Measurements from ENCODE around the gene ARHGEF38. TPM values are rescaled to one million over a fixed set of nuclear protein-coding genes. Genes with fewer than 3 reads are reported as not detected.

Gene ARHGEF38
- total and polyA plus RNA-seq, 2 donors: 0.24 to 0.30 TPM

GRCh38 chr4:105619188-105619931, 66.9 kb downstream of the ARHGEF38 start:
- DNase-seq (ENCODE audit: low read depth in 6 of 9, low spot score in 9 of 9): no peak
- Histone ChIP-seq H3K4me3 (ENCODE audit: low read length in 2 of 2) (no peak overlapping the region), H3K27ac (ENCODE audit: low read depth in 1 of 2, low read length in 1 of 2) (no peak overlapping the region), H3K4me1 (ENCODE audit: control insufficient read depth in 2 of 2, insufficient read depth in 2 of 2, low read length in 2 of 2) (no peaks in the 10 kb centered on the region), H3K27me3 (ENCODE audit: control insufficient read depth in 2 of 2, insufficient read depth in 1 of 2, low read length in 1 of 2) (no peaks in the 10 kb centered on the region), H3K36me3 (ENCODE audit: control insufficient read depth in 2 of 2, insufficient read depth in 2 of 2, low read length in 1 of 2) (no peaks in the 10 kb centered on the region), H3K9me3 (ENCODE audit: control insufficient read depth in 2 of 2, insufficient read depth in 1 of 2, low read length in 1 of 2) (no peaks in the 10 kb centered on the region)
- WGBS: 93% methylated on average over 5 of the region's 5 CpGs

GRCh38 chr4:105620640-105621323, 68.4 kb downstream of the ARHGEF38 start:
- Histone ChIP-seq H3K36me3 (ENCODE audit: control insufficient read depth in 2 of 2, insufficient read depth in 2 of 2, low read length in 1 of 2) (no peaks in the 10 kb centered on the region), H3K4me3 (ENCODE audit: low read length in 2 of 2) (no peak overlapping the region), H3K27ac (ENCODE audit: low read depth in 1 of 2, low read length in 1 of 2) (no peak overlapping the region), H3K9me3 (ENCODE audit: control insufficient read depth in 2 of 2, insufficient read depth in 1 of 2, low read length in 1 of 2) (no peaks in the 10 kb centered on the region), H3K27me3 (ENCODE audit: control insufficient read depth in 2 of 2, insufficient read depth in 1 of 2, low read length in 1 of 2) (no peaks in the 10 kb centered on the region), H3K4me1 (ENCODE audit: control insufficient read depth in 2 of 2, insufficient read depth in 2 of 2, low read length in 2 of 2) (no peaks in the 10 kb centered on the region)
- DNase-seq (ENCODE audit: low read depth in 6 of 9, low spot score in 9 of 9): no peak
- 97% methylated on average over 1 of the region's 1 CpG for WGBS

DNA sequence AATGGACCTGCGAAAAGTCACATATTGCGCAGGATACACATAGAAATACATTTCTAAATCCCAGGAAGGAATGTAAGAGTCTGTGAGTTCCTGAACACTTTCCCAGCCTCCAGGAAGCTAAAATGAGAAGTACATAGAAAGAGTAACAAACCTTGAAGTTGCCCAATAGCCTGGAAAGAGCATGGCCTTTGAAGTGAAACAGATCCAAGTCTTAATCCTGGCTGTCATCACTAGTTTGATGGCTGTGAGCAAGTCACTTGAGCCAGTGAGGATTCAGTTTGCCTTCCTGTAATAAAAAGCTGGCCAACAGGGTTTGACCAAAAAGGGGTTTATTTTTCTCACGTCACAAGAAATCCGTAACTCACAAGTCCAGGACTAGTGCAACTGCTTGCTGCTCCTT, 69.8 kb downstream of the ARHGEF38 start:
- Histone ChIP-seq H3K9me3 (ENCODE audit: control insufficient read depth in 2 of 2, insufficient read depth in 1 of 2, low read length in 1 of 2) (no peaks in the 10 kb centered on the region), H3K27me3 (ENCODE audit: control insufficient read depth in 2 of 2, insufficient read depth in 1 of 2, low read length in 1 of 2) (no peaks in the 10 kb centered on the region), H3K27ac (ENCODE audit: low read depth in 1 of 2, low read length in 1 of 2) (no peak overlapping the region), H3K36me3 (ENCODE audit: control insufficient read depth in 2 of 2, insufficient read depth in 2 of 2, low read length in 1 of 2) (no peaks in the 10 kb centered on the region), H3K4me1 (ENCODE audit: control insufficient read depth in 2 of 2, insufficient read depth in 2 of 2, low read length in 2 of 2) (no peaks in the 10 kb centered on the region), H3K4me3 (ENCODE audit: low read length in 2 of 2) (no peak overlapping the region)
- 96% methylated on average over 4 of the region's 4 CpGs for WGBS
- no peak for DNase-seq (ENCODE audit: low read depth in 6 of 9, low spot score in 9 of 9)

- Histone ChIP-seq H3K4me3 (ENCODE audit: low read length in 2 of 2) (no peak overlapping the region), H3K4me1 (ENCODE audit: control insufficient read depth in 2 of 2, insufficient read depth in 2 of 2, low read length in 2 of 2) (no peaks in the 10 kb centered on the region), H3K36me3 (ENCODE audit: control insufficient read depth in 2 of 2, insufficient read depth in 2 of 2, low read length in 1 of 2) (no peaks in the 10 kb centered on the region), H3K27ac (ENCODE audit: low read depth in 1 of 2, low read length in 1 of 2) (no peak overlapping the region), H3K27me3 (ENCODE audit: control insufficient read depth in 2 of 2, insufficient read depth in 1 of 2, low read length in 1 of 2) (no peaks in the 10 kb centered on the region), H3K9me3 (ENCODE audit: control insufficient read depth in 2 of 2, insufficient read depth in 1 of 2, low read length in 1 of 2) (no peaks in the 10 kb centered on the region)
- 97% methylated on average over 4 of the region's 4 CpGs for WGBS
- no peak for DNase-seq (ENCODE audit: low read depth in 6 of 9, low spot score in 9 of 9)
These were observed 70.7 kb downstream of the ARHGEF38 start for GRCh38 chr4:105623099-105623498.

DNA sequence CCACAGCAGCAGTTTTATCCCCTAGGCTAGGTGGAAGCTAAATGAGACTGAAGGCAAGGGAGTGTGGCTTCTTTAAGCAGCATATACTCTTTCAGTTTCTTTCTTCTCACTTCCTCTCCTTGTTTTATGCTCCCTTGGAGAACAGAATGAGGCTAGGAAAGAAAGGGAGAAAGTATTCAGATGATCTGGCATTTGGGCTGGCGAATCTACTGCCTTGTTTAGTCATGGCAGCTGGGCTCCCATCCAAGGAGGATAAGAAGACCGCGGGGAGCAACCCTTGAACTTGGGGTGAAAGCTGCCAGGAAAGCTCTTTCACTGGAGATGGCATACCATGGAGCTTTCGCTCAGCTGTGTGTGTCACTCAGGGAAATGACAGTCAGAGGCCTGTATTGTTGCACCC, 72.1 kb downstream of the ARHGEF38 start:
- WGBS: 63% methylated on average over 4 of the region's 4 CpGs

GRCh38 chr4:105625214-105625613, 72.8 kb downstream of the ARHGEF38 start:
- no peak for DNase-seq (ENCODE audit: low read depth in 6 of 9, low spot score in 9 of 9)
- Histone ChIP-seq H3K36me3 (ENCODE audit: control insufficient read depth in 2 of 2, insufficient read depth in 2 of 2, low read length in 1 of 2) (no peaks in the 10 kb centered on the region), H3K27ac (ENCODE audit: low read depth in 1 of 2, low read length in 1 of 2) (no peak overlapping the region), H3K27me3 (ENCODE audit: control insufficient read depth in 2 of 2, insufficient read depth in 1 of 2, low read length in 1 of 2) (no peaks in the 10 kb centered on the region), H3K9me3 (ENCODE audit: control insufficient read depth in 2 of 2, insufficient read depth in 1 of 2, low read length in 1 of 2) (no peaks in the 10 kb centered on the region), H3K4me3 (ENCODE audit: low read length in 2 of 2) (no peak overlapping the region), H3K4me1 (ENCODE audit: control insufficient read depth in 2 of 2, insufficient read depth in 2 of 2, low read length in 2 of 2) (no peaks in the 10 kb centered on the region)
- 97% methylated on average over 1 of the region's 1 CpG for WGBS

More for the DNA sequence above, 72.1 kb downstream of the ARHGEF38 start:
- Histone ChIP-seq H3K27me3 (ENCODE audit: control insufficient read depth in 2 of 2, insufficient read depth in 1 of 2, low read length in 1 of 2) (no peaks in the 10 kb centered on the region), H3K4me3 (ENCODE audit: low read length in 2 of 2) (no peak overlapping the region), H3K36me3 (ENCODE audit: control insufficient read depth in 2 of 2, insufficient read depth in 2 of 2, low read length in 1 of 2) (no peaks in the 10 kb centered on the region), H3K27ac (ENCODE audit: low read depth in 1 of 2, low read length in 1 of 2) (no peak overlapping the region), H3K9me3 (ENCODE audit: control insufficient read depth in 2 of 2, insufficient read depth in 1 of 2, low read length in 1 of 2) (no peaks in the 10 kb centered on the region), H3K4me1 (ENCODE audit: control insufficient read depth in 2 of 2, insufficient read depth in 2 of 2, low read length in 2 of 2) (no peaks in the 10 kb centered on the region)
- DNase-seq (ENCODE audit: low read depth in 6 of 9, low spot score in 9 of 9): no peak

DNA sequence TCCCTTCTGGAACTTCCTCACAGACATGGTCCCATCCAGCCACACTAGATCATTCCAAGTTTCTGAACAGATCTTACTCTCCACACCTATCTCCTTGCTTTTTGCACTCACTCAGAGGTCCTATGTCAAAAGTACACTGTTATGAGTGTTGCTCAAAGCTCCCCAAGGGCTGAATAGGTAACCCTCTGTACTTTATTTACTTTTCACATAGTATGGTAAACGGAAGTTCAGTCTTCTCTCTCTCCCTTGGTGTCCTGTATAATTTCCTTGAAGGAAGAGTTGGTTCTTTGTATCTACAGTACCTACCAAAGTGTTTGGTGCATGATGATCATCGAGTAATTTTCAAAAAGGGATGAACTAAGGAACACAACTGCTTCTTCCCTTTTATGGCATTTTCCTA, 74.4 kb downstream of the ARHGEF38 start:
- no peak overlapping the region for H3K4me3 ChIP-seq (ENCODE audit: low read length in 2 of 2)
- H3K9me3 ChIP-seq (ENCODE audit: control insufficient read depth in 2 of 2, insufficient read depth in 1 of 2, low read length in 1 of 2): no peaks in the 10 kb centered on the region
- H3K36me3 ChIP-seq (ENCODE audit: control insufficient read depth in 2 of 2, insufficient read depth in 2 of 2, low read length in 1 of 2): no peaks in the 10 kb centered on the region
- no peak overlapping the region for H3K27ac ChIP-seq (ENCODE audit: low read depth in 1 of 2, low read length in 1 of 2)
- H3K4me1 ChIP-seq (ENCODE audit: control insufficient read depth in 2 of 2, insufficient read depth in 2 of 2, low read length in 2 of 2): no peaks in the 10 kb centered on the region
- 94% methylated on average over 2 of the region's 2 CpGs for WGBS
- no peak for DNase-seq (ENCODE audit: low read depth in 6 of 9, low spot score in 9 of 9)
- no peaks in the 10 kb centered on the region for H3K27me3 ChIP-seq (ENCODE audit: control insufficient read depth in 2 of 2, insufficient read depth in 1 of 2, low read length in 1 of 2)

DNA sequence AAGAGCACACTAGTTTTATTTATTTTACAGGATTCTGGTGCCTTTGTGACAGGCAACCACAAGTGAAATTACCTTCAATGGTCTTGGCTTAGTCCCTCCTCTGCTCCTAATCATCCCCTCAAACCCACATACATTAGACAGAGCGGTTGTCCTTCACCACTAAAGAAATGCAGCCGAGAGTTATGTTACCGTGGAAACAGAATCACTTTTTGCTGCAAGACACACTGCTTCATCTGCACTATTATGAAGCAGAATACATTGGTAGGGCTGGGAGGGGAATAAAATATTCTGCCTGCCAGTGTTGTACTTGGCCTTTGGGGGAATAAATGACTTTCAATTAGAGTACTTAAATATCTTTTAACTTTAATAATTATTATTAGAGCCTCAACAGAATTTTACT, 75.2 kb downstream of the ARHGEF38 start:
- H3K4me3 ChIP-seq (ENCODE audit: low read length in 2 of 2): no peak overlapping the region
- WGBS: 93% methylated on average over 3 of the region's 3 CpGs
- no peaks in the 10 kb centered on the region for H3K9me3 ChIP-seq (ENCODE audit: control insufficient read depth in 2 of 2, insufficient read depth in 1 of 2, low read length in 1 of 2)
- DNase-seq (ENCODE audit: low read depth in 6 of 9, low spot score in 9 of 9): no peak
- H3K36me3 ChIP-seq (ENCODE audit: control insufficient read depth in 2 of 2, insufficient read depth in 2 of 2, low read length in 1 of 2): no peaks in the 10 kb centered on the region
- H3K4me1 ChIP-seq (ENCODE audit: control insufficient read depth in 2 of 2, insufficient read depth in 2 of 2, low read length in 2 of 2): no peaks in the 10 kb centered on the region
- H3K27ac ChIP-seq (ENCODE audit: low read depth in 1 of 2, low read length in 1 of 2): no peak overlapping the region
- H3K27me3 ChIP-seq (ENCODE audit: control insufficient read depth in 2 of 2, insufficient read depth in 1 of 2, low read length in 1 of 2): no peaks in the 10 kb centered on the region

Data from thymus (tissue), 11 donors.